Keratinocyte (primary cell): ENCODE measurements around the gene VAT1L. TPM values are rescaled to one million over a fixed set of nuclear protein-coding genes. Genes with fewer than 3 reads are reported as not detected.

ENCODE experiments used
- DNase-seq: peaks from one replicate; pipeline ENCODE4 v3.0.0-alpha.2; 2011; ENCODE audit warnings: low read depth, missing footprints, low spot score
- FAIRE-seq: peaks from 2 replicates; lab custom pipeline; 2011; peaks lifted over from hg19 to GRCh38; lab: Jason Lieb, UNC
- H2AFZ ChIP-seq: 2 replicates; pipeline ENCODE4 v1.6.0; 2012; ENCODE audit warnings: low read length, control low read depth, inconsistent platforms; ENCODE audit not compliant: control insufficient read depth
- H3K27ac ChIP-seq: 2 replicates; pipeline ENCODE4 v1.5.1; 2011; ENCODE audit warnings: low read length; ENCODE audit not compliant: control insufficient read depth, insufficient read depth
- H3K27me3 ChIP-seq: 3 replicates; pipeline ENCODE4 v1.6.0; 2011; ENCODE audit warnings: low read length; ENCODE audit not compliant: control insufficient read depth, insufficient read depth; ENCODE audit errors: extremely low read depth
- H3K36me3 ChIP-seq, 2 experiments: 2 replicates in 1 of 2; 3 replicates in 1 of 2; pipeline ENCODE4 v1.5.1; 2011; ENCODE audit warnings: low read length in 2 of 2, mild to moderate bottlenecking in 1 of 2; ENCODE audit not compliant: control insufficient read depth in 2 of 2, insufficient read depth in 2 of 2; ENCODE audit errors: extremely low read depth in 1 of 2
- H3K4me1 ChIP-seq: 3 replicates; pipeline ENCODE4 v1.5.1; 2011; ENCODE audit warnings: low read length; ENCODE audit not compliant: control insufficient read depth, insufficient read depth; ENCODE audit errors: extremely low read depth
- H3K4me2 ChIP-seq: 3 replicates; pipeline ENCODE4 v1.6.0; 2011; ENCODE audit warnings: low read depth, low read length; ENCODE audit not compliant: control insufficient read depth, insufficient read depth; ENCODE audit errors: extremely low read depth
- H3K4me3 ChIP-seq, 3 experiments: fragments of 200-600 bp in 1 of 3; sonication (generic) in 1 of 3; 2 replicates in 2 of 3; 3 replicates in 1 of 3; pipeline ENCODE4 v1.5.1; 2011 to 2016; ENCODE audit warnings: low read length in 3 of 3, mild to moderate bottlenecking in 3 of 3, control low read depth in 2 of 3, inconsistent platforms in 1 of 3, low read depth in 1 of 3, mixed read lengths in 1 of 3, mixed run types in 1 of 3, moderate library complexity in 1 of 3; ENCODE audit not compliant: control insufficient read depth in 2 of 3, insufficient read depth in 2 of 3; ENCODE audit errors: extremely low read depth in 1 of 3
- H3K79me2 ChIP-seq: 2 replicates; pipeline ENCODE4 v1.6.0; 2012; ENCODE audit warnings: low read length; ENCODE audit not compliant: control insufficient read depth, insufficient read depth
- H3K9ac ChIP-seq: 3 replicates; pipeline ENCODE4 v1.6.0; 2011; ENCODE audit warnings: low read length; ENCODE audit not compliant: control insufficient read depth, insufficient read depth; ENCODE audit errors: extremely low read depth
- H3K9me1 ChIP-seq: 3 replicates; pipeline ENCODE4 v1.6.0; 2011; ENCODE audit warnings: low read length; ENCODE audit not compliant: control insufficient read depth, insufficient read depth; ENCODE audit errors: extremely low read depth
- H3K9me3 ChIP-seq: 2 replicates; pipeline ENCODE4 v1.5.1; 2012; ENCODE audit warnings: low read depth, low read length; ENCODE audit not compliant: control insufficient read depth
- H4K20me1 ChIP-seq: 3 replicates; pipeline ENCODE4 v1.6.0; 2011; ENCODE audit warnings: low read length; ENCODE audit not compliant: control insufficient read depth, insufficient read depth; ENCODE audit errors: extremely low read depth
- CTCF ChIP-seq, 3 experiments: IDR thresholded peaks in 1 of 3; conservative IDR thresholded peaks in 1 of 3; optimal IDR thresholded peaks in 1 of 3; 2 replicates in 2 of 3; 3 replicates in 1 of 3; pipeline versions ENCODE3 to v1.5.1; 2011; ENCODE audit warnings: low read length in 3 of 3, mild to moderate bottlenecking in 3 of 3, moderate library complexity in 2 of 3, control low read depth in 1 of 3, inconsistent platforms in 1 of 3; ENCODE audit not compliant: insufficient read depth in 2 of 3; ENCODE audit errors: extremely low read depth in 1 of 3
- EZH2 ChIP-seq: IDR thresholded peaks from one replicate; pipeline ENCODE4 v1.6.1; 2012; ENCODE audit warnings: inconsistent platforms, mild to moderate bottlenecking, low read length, moderate library complexity
- dilution Hi-C: fragments of 300-500 bp; cut with MboI; formaldehyde crosslinking; loops from one replicate; pipeline ENCODE4 v1.7.0; 2020; ENCODE audit warnings: low sequenced_read_pairs; ENCODE audit not compliant: extremely low pct_ligation_motif_present
- polyA plus RNA-seq, 5 experiments: library from polyadenylated mRNA; depleted of rRNA in 3 of 5; stranded (reverse) in 3 of 5; stranded (forward) in 1 of 5; unstranded in 1 of 5; fragments of >200 nt; gene quantifications; 1 replicate in 1 of 5; 2 replicates in 3 of 5; 3 replicates in 1 of 5; pipeline versions ENCODE4 v1.2.1 to v1.2.3, GENCODE V29; 2011 to 2012; ENCODE audit warnings: missing spikeins in 2 of 5, low read depth in 1 of 5, low replicate concordance in 1 of 5

The VAT1L gene
- polyA plus RNA-seq, 1 donor (not counting 4 experiments of a cell fraction or from before 2014, with no cell fraction given), result not detected

DNA sequence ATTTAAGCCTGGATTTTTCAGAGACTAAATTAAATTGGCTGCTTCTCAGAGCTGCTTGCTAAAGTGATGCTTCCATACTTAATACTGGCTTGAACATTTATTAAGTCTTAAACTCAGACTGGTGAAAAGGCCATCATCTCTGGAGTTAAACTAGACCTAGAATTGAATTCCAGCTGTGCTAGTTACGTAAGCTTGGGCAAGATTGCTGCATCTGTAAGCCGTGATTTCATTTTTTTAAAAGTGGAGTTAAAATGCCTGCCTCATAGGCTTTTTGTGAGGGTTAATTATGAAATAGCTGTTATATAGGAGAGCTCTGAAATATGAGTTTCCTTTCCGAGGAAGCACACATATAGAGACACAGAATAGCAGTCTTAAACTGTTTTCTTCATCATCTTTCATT lies 84.7 kb downstream of the VAT1L start:
- Histone ChIP-seq H3K9ac (no peak overlapping the region), H4K20me1 (no peaks in the 10 kb centered on the region), H3K36me3 (no peaks in the 10 kb centered on the region), H3K4me3 (no peak overlapping the region), H2AFZ (no peak overlapping the region), H3K9me3 (no peaks in the 10 kb centered on the region), H3K9me1 (no peaks in the 10 kb centered on the region), H3K27ac (no peak overlapping the region), H3K27me3 (no peaks in the 10 kb centered on the region), H3K4me1 (no peaks in the 10 kb centered on the region), H3K79me2 (no peaks in the 10 kb centered on the region), H3K4me2 (no peak overlapping the region)
- dilution Hi-C loops, result no loop called here
- TF ChIP-seq CTCF (optimal IDR thresholded peaks at IDR 0.05 in 1 of 3, IDR thresholded peaks at IDR 0.05 in 1 of 3, conservative IDR thresholded peaks at IDR 0.05 in 1 of 3; ENCODE audit: extremely low read depth in 1 of 3, insufficient read depth in 2 of 3, low read length in 3 of 3) (no peak), EZH2 (no peak)
- DNase-seq (no peak), FAIRE-seq (no peak)

- no peaks in the 10 kb centered on the region for H4K20me1 ChIP-seq
- H3K27me3 ChIP-seq, result no peaks in the 10 kb centered on the region
- H3K4me1 ChIP-seq, result no peaks in the 10 kb centered on the region
- dilution Hi-C loops, result no loop called here
- no peaks in the 10 kb centered on the region for H3K36me3 ChIP-seq
- no peak for DNase-seq
- H3K27ac ChIP-seq, result no peak overlapping the region
- no peak overlapping the region for H2AFZ ChIP-seq
- FAIRE-seq, result no peak
- no peaks in the 10 kb centered on the region for H3K9me1 ChIP-seq
- no peak overlapping the region for H3K4me2 ChIP-seq
- no peaks in the 10 kb centered on the region for H3K79me2 ChIP-seq
- no peak overlapping the region for H3K4me3 ChIP-seq
- no peak for TF ChIP-seq CTCF (optimal IDR thresholded peaks at IDR 0.05 in 1 of 3, IDR thresholded peaks at IDR 0.05 in 1 of 3, conservative IDR thresholded peaks at IDR 0.05 in 1 of 3; ENCODE audit: extremely low read depth in 1 of 3, insufficient read depth in 2 of 3, low read length in 3 of 3)
- no peak for TF ChIP-seq EZH2
- H3K9me3 ChIP-seq, result no peaks in the 10 kb centered on the region
- H3K9ac ChIP-seq, result no peak overlapping the region
Observed at GRCh38 chr16:77874347-77874746, 86.0 kb downstream of the VAT1L start.
